HG03064 (cell line): ENCODE results near the gene IFNA8.
"Not testable (repeated sequence)": the region's sequence is repeated elsewhere in the genome, so short reads cannot be mapped to it uniquely, and the experiment has no call there.

Experiments used
- ATAC-seq: cut with Tn5 transposase; IDR thresholded peaks from one replicate; pipeline ENCODE4 v1.9.1; 2021; ENCODE audit warnings: low read depth; ENCODE audit not compliant: unreplicated experiment

Gene IFNA8

DNA sequence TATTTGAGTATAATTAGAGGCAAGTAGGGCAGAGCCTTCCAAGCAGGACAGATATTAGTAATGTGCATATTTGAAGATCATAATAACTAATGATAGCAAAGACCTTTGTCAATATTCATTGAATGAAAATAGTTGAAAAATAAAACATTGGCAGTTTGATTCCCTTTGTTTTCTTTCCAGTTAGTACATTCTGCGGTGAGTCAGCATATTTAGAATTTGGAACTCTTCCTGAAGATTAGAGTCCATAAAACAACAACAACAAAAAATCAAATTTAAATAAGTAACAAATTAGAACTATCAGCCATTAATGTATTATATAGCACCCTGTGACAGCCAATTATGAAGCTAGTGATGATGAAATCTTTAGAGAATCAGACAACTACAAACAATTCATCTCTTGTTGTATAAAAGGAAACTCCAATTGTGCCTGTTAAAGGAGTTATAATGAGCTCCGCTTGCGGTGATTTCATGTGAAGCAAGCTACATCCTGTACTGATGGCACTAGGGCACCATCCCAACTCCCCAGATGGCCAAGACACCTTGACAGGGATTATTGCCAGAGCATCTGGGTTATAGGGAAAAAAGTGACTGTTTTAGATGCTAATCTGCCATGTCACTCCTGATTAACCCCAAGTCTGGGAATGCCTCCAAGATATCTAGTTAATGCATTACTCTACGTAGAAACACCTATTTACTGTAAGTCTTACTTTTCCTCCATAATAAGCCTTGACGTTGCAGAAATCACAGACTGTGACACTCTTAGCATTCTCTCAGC lies 6.8 kb downstream of the IFNA8 start:
- ATAC-seq = no peak

GRCh38 chr9:21428235-21428634 lies 19.3 kb downstream of the IFNA8 start:
- ATAC-seq = no peak

DNA sequence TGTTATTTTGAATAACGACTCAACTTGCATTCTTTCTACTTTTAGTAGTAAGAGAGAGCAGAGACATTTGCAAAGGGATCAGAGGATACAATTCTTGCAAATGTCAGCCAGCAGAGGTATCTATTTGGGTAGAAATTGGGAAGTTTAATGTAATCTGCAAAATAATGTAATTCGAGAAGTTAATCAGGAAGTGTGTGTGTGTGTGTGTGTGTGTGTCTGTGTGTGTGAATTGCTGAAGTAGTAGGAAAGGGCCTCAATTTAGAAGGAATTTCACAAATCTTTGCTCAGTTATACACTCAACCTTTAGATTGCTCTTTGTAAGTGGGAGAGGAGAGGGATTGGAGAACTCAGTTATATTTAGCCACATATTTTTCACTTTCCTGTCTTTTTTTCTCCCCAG lies 20.3 kb downstream of the IFNA8 start:
- ATAC-seq = no peak

DNA sequence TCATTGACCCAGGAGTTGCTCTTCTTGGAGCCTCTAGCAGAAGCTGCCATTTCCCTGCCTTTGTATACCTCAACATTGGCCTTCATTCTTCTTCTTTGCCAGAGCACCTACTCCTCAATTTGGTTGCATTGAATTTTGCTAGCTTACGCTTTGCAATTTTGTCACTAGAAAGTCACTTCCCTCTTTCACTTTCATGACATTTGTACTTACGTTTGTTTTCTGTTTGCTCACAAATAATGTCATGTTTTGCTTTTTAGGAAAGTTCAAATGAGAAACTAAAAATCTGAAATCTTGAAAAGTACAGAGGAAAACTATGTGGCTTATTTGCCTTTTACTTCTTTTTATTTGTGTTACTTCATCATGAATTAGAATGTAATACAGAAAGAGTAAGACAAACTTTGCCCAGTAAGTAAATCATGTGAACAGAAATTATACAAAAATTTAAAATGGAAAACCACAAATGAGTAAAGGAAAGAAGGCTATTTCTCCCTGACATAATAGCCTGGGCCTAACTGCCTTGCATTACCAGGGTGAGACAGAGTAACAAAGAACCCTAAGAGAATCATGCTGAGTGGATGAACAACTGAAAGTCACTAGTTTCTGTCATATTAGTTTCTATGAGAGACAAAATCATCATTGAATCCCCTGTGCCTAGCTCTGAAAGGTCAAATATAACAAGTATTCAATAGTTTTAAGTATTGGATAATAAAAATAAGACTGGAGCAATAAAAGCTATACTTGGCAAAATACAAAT lies 23.9 kb downstream of the IFNA8 start:
- ATAC-seq = peak; percentile 68

- ATAC-seq = no peak
These were observed 25.5 kb downstream of the IFNA8 start for GRCh38 chr9:21434202-21435014.

- not testable (repeated sequence) for ATAC-seq
These were observed 26.1 kb downstream of the IFNA8 start for GRCh38 chr9:21435015-21435383.

DNA sequence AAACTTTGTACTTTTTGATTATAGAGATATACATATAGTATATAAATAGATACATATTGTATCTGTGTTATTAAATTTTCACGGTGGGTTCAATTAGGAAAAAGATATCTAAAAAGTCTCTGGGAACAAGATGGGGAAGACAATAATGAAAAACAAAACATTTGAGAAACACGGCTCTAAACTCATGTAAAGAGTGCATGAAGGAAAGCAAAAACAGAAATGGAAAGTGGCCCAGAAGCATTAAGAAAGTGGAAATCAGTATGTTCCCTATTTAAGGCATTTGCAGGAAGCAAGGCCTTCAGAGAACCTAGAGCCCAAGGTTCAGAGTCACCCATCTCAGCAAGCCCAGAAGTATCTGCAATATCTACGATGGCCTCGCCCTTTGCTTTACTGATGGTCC lies 31.2 kb downstream of the IFNA8 start, which contains the start of gene IFNA1:
IFNA1 (plus strand) TSS at position 301 of the 400 bp plus-strand sequence; CDS start at position 370, 69 bp downstream.
- no peak for ATAC-seq

DNA sequence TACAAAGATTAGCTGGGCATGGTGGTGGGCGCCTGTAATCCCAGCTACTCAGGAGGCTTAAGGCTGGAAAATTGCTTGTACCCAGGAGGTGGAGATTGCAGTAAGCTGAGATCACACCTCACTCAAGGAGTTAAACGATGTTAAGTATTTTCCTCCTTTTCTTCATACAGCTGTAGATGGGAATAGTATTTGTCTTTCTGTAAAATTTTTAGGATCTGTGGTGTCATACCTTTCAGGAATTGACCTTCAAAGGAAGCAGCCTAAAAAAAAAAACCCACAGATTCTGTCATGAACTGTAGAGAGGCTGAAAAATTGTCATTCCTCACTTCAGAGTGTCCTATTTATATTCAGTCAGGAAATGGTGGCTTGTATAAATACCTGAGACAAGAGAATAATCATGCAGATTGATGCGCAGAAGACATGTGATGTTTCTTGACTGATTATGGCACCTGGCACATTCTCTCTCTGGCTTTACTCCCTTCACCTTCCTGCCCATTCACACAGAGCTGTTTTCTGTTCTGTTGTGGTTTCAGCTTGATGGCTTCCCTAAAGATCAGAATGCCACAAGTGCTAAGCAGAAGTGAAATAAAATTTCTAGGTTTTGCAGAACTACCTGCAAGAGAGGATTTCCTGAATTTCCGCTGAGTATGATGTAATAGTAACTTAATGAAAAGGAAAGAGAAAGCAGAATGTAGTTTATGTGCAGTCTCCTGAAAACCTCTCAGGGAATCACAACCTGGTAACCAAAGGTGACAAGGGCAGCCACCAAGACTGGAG lies 35.1 kb downstream of the IFNA8 start:
- ATAC-seq = peak; percentile 96

DNA sequence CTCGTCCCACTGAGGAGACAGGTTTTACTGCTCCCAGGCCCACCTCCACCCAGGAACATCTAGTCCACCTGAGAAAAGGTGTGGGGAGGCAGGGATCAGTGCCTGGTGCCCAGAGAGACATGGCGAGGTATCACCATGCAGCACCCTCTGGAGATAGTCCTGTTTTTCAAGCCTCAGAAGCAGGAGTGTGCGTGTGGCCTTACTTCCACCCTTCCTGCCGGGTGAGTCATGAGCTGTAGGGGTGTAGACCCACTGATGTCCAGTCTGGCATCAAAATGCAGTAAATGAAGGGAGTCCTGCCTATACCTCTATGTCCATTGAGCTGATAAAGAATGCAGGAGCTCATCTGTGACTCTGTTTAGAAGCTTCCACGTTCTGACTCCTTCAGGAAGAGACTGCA lies 40.4 kb downstream of the IFNA8 start:
- not testable (repeated sequence) for ATAC-seq

DNA sequence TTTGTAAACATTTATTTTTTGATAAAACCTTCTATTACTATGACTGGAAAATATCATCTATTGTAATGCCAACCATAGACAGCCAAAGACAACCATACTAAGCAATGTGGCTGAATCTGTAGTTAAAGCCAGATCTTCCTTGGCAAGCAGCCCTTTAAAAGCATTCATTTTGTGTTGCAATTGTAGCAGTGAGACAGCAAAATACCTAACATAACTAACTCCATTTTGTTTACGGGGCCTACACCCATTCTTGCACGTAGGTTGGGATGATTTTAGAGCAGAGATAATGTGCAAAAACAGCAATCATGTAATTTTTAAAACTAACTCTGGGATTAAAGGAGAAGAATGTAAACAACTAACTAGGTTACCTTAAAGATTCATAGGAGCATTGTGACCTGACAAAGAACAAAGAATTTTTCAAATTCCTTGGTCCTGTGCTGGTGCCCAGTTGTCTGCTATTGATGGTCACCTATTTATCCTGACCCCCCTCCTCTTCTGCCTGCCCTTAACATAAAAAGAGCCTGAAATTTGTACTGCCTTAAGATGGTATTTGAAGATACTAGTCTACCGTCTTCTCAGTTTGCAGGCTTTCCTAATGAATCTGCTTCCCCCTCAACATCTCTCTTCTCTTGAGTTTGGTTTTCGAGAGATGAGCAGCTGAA lies 41.9 kb downstream of the IFNA8 start:
- no peak for ATAC-seq

DNA sequence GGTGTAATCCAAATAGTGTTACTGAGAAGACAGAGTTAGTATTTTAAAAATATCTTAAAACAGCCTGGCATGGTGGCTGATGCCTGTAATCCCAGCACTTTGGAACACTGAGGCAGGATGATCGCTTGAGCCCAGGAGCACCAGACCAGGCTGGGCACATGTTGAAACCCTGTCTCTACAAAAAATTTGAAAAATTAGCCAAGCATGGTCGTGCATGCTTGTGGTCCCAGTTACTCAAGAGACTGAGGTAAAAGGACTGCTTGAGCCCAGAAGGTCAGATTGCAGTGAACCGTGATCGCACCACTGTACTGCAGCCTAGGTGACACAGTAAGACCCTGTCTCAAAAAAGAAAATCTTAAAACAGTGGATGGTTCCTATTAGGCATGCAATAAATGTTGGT lies 43.8 kb downstream of the IFNA8 start:
- ATAC-seq = no peak

GRCh38 chr9:21454149-21454548 lies 45.2 kb downstream of the IFNA8 start:
- no peak for ATAC-seq

DNA sequence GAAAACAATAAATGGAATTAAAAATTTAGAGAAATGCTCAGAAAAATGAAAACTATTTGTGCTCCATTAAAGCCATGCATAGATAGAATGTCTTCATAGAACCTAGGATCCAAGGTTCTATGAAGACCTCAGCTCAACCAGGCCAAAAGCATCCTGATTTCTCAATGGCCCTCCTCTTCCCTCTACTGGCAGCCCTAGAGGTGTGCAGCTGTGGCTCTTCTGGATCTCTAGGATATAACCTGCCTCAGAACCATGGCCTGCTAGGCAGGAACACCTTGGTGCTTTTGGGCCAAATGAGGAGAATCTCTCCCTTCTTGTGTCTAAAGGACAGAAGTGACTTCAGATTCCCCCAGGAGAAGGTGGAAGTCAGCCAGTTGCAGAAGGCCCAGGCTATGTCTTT lies 46.4 kb downstream of the IFNA8 start:
- ATAC-seq = peak; percentile 65
